ENCODE data around the gene TUBA1B.
A peak's percentile ranks its signal among the peaks of the same experiment; 100 is the strongest.
"Not testable (repeated sequence)": the region's sequence is repeated elsewhere in the genome, so short reads cannot be mapped to it uniquely, and the experiment has no call there.

The TUBA1B gene

DNA sequence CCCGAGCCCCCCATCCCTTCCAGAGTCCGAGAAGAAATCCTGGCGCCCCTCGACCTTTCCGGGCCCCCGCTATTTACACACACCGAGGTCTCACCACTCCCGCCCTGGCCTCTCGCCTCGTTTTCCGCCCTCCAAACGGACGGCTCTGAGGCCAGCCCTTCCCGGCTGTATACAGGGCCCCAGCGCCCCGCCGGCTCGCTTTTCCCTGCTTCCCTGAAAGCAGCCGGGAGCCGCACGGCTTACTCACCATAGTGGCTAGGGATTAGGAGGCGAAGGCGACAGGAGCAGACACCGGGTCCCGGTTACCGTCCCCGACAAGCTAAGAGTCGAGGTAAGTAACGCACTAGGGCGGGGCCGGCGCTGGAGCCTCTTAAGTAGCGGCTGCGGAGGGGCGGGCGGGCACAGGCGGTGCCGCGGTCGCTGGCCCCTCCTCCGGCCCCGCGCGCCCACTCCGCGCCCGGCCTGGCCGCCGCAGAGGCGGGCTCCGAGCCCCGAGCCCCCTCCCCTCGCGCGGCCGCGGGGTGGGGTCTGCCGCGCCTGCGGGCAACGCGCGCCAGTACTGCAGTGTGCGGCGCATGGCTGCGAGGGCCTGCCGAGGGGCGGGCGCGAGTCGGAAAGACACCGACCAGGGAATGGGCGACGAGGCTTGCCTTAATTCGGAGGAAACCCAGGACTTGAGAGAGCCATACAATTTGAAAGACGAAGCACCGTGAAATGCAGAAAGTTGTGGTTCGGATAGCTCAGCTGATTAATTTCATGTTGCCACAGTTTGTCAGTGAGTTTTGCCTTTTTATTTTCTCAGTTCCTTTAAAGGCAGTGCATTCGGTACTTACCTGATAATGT is at the start of gene TUBA1B:
TSS of gene TUBA1B (minus strand) at position 345 of the 843 bp plus-strand sequence. CDS start at position 250, 95 bp downstream.
- DNase-seq: peak; percentile 91 to 92

DNA sequence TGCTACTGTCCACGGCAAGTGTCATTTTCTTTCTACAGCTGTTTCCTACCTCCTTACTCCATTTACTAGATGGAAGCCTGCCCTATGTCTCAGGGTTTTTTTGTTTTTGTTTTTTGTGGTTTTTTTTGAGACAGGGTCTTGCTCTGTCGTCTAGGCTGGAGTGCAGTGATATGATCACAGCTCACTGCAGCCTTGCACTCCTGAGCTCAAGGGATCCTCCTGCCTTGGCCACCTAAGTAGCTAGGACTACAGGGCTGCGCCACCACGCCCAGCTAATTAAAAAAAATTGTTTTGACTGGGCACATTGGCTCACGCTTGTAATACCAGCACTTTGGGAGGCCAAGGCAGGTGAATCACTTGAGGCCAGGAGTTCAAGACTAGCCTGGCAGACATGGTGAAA is 43.0 kb upstream of the TUBA1B start:
- DNase-seq: no peak

DNA sequence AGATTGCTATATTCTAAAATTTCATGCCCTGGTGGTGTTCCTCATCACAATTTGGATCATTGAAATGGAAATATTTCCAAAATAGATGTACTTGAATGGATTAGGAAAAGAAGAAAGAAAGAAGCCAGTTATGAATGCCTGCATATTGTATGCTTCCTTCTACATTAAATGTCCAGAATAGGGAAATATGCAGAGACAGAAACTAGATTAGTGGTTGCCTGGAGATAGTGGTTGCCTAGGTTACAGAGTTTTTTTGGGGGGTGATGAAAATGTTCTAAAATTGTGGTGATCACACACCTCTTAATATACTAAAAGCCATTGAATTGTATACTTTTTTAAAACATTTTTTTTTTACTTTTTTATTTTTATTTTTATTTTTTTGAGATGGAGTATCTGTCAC is 39.7 kb upstream of the TUBA1B start:
- no peak for DNase-seq

DNA sequence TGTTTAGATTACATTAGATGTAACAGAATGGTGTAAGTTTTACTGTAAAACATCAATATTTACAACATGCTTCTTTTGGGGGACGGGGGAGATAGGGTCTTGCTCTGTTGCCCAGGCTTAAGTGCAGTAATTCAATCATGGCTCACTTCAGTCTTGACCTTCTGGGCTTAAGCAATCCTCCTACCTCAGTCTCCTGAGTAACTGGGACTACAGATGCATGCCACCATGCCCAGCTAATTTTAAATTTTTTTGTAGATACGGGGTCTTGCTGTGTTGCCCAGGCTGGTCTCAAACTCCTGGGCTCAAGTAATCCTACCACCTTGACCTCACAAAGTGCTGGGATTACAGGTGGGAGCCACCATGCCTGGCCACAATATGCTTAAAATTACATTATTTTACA is 33.9 kb upstream of the TUBA1B start:
- DNase-seq: no peak

DNA sequence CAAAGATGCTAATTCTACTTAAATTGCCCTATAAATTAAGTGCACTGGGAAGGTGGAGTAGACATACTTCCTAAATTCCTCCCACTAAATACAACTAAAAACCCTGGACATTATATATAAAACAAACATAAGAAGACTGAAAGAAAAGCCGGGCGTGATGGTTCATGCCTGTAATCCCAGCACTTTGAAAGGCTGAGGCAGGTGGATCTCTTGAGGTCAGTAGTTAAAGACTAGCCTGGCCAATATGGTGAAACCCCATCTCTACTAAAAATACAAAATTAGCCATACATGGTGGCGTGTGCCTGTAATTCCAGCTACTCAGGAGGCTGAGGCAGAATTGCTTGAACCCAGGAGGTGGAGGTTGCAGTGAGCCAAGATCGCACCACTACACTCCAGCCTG is 30.7 kb upstream of the TUBA1B start:
- DNase-seq: not testable (repeated sequence)

DNA sequence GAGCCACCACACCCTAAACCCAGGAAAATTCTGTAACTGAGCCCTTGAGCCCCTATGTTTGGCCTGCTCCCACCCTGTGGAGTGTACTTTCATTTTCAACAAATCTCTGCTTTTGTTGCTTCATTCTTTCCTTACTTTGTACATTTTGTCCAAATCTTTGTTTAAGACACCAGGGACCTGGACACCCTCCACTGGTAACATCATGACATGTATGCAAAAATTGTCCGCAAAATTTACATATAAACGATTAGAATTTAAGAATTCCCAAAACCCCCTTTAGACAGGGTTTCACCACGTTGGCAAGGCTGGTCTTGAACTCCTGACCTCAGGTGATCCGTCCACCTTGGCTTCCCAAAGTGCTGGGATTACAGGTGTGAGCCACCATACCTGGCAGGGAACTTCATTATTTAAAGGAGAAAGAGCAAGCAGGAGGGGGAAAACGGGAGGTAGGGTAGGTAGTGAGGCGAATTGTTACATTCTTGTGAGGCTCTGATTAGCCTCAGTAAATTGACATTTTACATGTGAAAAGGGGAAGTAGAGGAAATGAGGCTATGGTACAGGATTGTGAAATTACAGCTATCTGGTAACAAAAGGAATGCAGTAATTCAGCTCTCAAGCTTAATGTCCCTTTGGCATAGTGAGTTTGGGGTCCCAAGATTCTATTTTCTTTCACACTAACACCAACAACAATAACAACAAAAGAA is 30.0 kb upstream of the TUBA1B start:
- DNase-seq: no peak

DNA sequence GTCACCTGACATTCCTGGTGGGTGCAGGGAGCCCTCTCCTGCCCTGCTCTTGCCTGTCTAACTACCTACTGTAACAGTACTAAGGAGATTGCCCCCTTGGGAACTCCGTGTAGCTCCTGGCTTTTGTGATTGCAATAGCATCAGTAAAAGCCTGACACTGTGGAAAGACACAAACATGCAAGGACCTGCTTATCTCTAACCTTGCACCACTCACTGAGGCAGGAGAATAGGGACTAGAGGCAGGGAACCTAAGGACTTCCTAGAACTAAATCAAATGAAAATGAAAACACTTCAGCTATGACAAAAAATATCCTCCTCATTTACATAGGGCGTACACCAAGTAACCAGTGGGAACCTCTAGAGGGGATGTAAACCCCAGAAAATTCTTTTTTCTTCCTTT is 29.2 kb upstream of the TUBA1B start:
- DNase-seq: no peak

DNA sequence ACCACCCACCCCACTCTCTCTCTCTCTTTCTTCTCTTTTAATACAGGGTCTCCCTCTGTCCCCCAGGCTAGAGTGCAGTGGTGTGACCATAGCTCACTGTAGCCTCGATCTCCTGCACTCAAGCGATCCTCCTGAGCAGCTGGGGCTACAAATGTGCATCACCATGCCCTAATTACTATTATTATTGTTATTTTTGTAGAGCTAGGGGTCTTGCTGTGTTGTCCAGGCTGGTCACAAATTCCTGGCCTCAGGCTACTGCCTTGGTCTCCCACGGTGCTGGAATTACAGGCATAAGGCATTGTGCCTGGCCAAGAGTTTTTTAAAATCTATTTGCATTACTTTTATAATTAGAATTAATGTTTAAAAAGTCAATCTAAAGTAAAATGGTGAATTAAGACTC is 23.0 kb upstream of the TUBA1B start:
- no peak for DNase-seq

DNA sequence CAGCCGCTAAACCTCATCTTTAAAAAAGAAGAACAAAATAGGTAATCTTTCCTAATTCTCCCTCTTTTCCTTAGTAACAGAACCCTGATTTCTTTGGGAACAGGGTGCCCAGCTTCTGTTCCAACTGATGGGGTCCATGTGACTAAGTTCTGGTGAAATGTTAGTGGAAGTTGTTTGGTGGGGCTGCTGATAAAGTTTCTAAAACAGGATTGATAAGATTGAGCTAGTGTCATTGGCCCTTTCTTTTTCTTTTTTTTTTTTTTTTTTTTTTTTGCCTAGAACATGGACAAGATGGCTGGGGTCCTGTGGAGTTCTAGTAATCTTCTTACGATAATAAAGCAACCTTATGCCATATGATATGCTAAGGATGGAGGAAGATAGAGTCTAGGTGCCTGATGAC is 16.2 kb upstream of the TUBA1B start:
- DNase-seq: no peak

DNA sequence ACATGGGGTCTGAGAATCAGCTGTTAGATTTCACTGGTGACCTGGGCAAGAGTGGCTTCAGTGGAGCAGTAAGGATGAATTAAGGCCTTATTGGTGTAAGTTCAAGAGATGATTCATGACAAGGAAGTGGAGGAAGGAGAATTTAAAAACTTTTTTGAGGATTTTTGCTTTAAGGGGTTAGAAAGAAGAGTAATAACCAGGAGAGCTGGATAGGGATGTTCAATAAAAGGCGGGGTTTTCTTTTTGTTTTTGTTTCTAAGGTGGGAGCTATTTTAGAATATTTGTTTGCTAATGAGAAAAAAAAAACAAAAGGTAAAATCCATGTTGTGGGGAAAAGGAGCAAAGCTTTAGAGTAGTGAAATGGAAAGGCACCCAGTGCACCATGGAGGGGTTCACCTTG is 15.2 kb upstream of the TUBA1B start:
- no peak for DNase-seq

DNA sequence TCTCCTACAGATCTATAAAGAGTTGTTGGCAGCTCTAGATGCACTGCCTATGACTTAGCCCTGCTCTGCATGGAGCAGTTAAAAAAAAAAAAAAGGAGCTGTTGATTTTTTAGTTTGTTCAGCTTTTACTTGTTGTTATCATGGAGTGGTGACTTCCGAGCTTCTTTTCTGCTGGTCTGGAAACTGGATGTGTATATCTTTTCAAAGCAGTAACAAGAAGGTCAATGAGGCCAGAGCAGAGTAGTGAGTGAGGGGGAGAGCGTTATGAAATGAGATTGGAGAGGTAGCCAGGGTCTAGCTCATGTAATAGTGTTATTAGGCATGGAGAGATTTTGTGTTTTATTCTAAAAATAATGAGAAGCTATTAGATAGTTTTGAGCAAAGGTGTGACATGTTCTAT is 13.2 kb upstream of the TUBA1B start:
- DNase-seq: no peak

DNA sequence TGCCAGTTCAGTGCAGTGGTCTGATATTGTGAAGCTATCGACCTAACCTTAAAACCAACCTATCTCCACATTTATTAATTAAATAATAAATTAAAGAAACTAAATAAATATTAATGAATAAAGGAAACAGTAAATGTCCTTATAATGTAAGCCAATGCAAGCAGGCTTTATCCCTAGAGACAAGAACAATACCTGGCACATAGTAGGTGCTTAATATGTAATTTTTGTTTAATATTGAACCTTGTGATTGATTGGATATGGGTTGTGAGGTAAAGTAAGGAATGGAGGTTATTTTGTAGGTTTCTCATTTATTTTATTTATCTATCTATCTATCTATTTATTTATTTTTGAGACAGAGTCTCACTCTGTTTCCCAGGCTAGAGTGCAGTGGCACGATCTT is 7.8 kb upstream of the TUBA1B start:
- DNase-seq: no peak

DNA sequence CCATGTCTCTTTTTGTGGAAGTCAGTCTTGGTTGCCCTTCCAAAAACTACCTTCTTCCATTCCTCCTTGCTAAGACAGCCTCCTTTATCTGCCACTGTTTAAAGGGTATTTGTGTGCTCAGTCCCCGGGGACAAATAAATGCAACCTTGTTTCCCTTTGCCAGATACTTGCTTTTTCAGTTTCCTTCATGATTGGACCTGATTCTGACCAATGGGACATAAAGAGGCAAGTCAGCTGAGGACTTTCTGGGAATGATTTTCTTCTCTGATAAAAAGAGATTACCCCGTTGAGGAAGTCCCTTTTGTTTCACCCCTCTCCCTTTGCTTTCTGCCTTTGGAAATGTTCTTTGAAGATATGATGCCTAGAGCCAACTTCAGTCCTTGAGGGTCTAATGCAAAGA is 7.4 kb upstream of the TUBA1B start:
- DNase-seq: no peak

DNA sequence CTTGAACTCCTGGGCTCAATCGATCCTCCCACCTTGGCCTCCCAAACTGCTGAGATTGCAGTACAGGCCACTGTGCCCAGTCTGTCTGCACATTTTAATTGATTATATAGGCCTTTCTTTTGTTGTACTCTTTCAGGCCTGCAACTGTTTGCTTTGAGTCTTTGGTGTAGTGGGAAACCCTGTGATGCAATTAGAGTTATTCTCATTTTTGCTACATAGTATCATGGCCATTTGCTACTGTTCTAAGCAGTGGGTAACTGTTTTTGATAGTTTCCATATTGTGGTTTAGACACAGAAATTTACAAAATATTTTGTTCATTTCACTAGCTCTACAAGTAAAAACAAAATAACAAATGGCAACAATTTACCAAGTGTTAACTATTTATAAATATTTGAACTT is 6.3 kb upstream of the TUBA1B start:
- DNase-seq: no peak

DNA sequence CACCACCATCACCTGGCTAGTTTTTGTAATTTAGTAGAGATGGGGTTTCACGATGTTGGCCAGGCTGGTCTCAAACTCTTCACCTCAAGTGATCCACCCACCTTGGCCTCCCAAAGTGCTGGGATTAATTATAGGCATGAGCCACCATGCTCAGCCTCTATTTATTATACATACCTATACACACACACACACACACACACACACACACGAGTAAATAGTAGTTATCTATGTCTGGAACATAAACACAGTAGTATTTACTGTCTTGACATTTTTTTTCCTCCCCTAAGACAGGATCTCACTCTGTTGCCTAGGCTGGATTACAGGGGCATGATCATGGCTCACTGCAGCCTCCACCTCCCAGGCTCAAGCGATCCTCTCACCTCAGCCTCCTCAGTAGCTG is 5.8 kb upstream of the TUBA1B start:
- DNase-seq: not testable (repeated sequence)

DNA sequence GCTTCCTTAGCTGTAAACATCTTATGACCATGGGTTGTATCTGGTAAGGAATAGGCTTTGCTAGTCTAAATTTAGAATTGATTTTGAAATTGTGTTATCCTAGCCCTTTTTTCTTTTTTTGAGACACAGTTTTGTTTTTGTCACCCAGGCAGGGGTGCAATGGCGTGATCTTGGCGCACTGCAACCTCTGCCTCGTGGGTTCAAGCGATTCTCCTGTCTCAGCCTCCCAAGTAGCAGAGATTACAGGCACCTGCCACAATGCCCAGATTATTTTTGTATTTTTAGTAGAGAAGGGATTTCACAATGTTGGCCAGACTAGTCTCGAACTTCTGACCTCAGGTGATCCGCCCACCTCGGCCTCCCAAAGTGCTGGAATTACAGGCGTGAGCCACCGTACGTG is 2.4 kb upstream of the TUBA1B start:
- no peak for DNase-seq

DNA sequence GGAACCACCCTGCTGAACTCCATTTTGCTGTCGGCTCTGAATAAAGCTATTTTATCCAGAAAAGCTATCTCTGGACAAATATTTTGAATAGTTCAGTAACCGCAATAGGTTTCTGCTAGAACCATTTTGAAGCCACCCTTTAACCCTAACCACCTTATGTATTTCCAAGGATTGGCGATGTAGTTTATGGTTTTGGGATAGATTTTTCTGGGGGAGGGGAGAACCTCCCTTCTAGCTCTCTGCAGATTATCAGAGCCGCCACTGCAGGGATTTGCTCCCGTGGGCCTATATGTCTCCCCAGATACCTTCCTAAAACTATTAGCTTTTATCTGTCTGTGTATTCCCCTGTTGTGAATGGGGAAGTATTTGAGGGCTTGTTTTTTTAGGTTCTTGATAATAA is 1.8 kb upstream of the TUBA1B start:
- no peak for DNase-seq

DNA sequence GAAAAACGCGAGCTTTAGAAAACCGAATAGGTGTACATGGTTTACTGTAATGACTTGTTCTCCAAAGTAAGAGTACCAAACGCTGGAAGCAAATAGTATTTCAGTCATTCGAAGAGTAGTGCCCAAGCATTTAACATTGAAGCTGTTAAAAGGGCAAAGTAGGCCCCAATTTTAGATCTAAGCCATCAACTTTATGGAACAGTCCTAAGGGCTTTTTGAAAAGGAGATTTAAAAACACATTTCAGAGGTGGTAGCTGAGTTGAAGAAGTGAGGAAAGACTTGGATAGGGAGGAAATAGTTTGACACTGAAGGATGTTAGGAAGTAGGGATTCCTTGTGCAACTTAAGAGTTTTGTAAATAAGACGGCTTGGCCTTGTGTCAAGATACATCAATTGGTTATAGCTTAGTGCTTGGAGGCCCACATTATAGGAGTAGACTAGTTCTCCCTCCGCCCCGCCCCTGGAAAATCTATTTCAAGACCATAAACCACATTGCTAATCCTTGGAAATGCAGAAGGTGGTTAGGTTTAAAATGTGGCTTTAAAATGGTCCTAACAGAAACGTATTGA is 783 bp upstream of the TUBA1B start:
- DNase-seq: no peak

DNA sequence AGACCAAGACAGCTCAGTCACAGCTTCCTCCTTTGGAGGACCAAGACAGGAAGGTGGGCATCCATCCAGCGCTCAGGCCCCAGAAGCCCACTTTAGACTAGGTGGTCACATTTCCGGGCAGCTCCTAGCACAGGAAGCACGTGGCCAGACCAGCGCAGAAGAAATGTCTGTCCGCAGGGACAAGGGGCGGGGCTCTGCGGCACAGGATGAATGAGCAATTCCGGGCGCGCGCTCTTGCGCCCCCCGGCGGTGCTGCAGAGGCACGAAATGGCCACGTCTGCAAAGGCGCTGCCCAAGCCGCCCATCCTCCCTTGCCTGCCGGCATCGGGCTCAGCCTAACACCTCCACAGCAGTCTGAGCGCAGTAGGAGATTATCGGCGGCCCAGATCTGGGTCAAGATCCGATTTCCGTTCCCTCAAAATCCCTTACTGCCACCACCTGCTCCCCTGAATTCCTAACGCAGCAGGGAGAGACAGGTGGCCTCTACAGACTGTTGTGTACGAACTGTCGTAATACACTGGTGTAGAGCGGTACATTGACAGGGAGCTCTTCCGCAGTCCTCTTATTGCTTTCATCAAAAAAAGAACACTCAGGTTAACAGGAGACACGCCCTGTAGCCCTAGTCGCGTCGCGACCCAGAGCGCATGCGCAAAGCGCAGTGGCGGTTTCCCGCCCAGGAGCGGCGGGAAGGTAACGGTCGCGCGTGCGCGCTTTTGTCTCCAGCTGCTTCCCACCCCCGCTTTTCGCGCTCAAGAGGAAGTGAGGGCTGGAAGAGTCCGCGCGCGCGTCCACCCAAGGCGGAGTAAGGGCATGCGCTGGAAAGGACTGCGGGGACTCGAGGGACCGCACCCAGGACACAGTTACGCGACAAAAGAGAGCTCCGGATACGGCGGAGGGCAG is 794 bp downstream of the TUBA1B start:
- DNase-seq: peak; percentile 95 to 96

DNA sequence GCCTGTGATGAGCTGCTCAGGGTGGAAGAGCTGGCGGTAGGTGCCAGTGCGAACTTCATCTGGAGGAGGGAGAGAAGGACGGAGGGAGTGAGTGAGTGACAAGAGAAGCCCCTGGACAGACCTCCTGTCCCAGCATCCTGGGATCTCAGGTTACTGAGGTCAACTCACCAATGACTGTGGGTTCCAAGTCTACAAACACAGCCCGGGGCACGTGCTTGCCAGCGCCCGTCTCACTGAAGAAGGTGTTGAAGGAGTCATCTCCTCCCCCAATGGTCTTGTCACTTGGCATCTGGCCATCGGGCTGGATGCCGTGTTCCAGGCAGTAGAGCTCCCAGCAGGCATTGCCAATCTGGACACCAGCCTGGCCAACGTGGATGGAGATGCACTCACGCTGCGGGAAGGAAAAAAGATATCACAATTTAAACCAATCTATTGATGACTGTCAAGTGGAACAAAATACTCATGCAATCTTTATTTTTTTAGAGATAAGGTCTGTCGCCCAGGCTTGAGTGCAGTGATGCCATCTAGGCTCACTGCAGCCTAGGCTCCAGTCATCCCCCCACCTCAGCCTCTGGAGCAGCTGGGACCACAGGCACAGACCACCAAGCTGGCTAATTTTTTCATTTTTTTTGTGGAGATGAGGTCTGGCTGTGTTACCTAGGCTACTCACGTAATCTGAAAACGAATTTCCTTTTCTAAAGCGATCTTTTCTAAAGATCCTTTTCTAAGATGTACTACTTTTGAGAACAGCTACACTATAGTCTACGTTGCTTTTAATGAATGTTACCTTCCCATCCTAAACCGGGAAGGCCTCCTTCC is 1.7 kb downstream of the TUBA1B start:
- DNase-seq: no peak

DNA sequence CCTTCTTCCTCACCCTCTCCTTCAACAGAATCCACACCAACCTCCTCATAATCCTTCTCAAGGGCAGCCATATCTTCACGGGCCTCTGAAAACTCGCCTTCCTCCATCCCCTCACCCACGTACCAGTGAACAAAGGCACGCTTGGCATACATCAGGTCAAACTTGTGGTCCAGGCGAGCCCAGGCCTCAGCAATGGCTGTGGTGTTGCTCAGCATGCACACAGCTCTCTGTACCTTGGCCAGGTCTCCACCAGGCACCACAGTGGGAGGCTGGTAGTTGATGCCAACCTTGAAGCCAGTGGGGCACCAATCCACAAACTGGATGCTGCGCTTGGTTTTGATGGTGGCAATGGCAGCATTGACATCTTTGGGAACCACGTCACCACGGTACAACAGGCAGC is 3.2 kb downstream of the TUBA1B start:
- not testable (repeated sequence) for DNase-seq
